Measurements from ENCODE around the gene STRBP. TPM values are rescaled to one million over a fixed set of nuclear protein-coding genes. Genes with fewer than 3 reads are reported as not detected.

STRBP gene
- 87.3 and 101 TPM in 2 replicates for total RNA-seq
- long read RNA-seq, full-length matches to known transcripts: 1 of 24 reads
- long read RNA-seq, partial matches to known transcripts: 15 of 24 reads
- long read RNA-seq, other reads (novel, unspliced or antisense): 8 of 24 reads

- Mint-ChIP-seq H3K27me3 (no peaks in the 10 kb centered on the region), H3K4me1 (ENCODE audit: low read depth) (peaks cover 21% of the 10 kb centered on the region), H3K4me3 (ENCODE audit: low read depth) (peak within 1 kb of the TSS; percentile 73), H3K9me3 (ENCODE audit: low read depth) (no peaks in the 10 kb centered on the region), H3K27ac (peak within 1 kb of the TSS; percentile 80), H3K36me3 (ENCODE audit: insufficient read depth) (no peaks in the 10 kb centered on the region)
- no peak for TF ChIP-seq CTCF (IDR thresholded peaks at IDR 0.05; ENCODE audit: unreplicated experiment)
- peak; percentile 94 for DNase-seq (ENCODE audit: low spot score, unreplicated experiment)
Observed at GRCh38 chr9:123268465-123269259, at the start of gene STRBP. STRBP (minus strand) TSS chr9:123268586; CDS start chr9:123184134, 84,452 bp downstream.

- peaks cover 22% of the 10 kb centered on the region for H3K4me1 Mint-ChIP-seq (ENCODE audit: low read depth)
- no peak for DNase-seq (ENCODE audit: low spot score, unreplicated experiment)
- no peaks in the 10 kb centered on the region for H3K9me3 Mint-ChIP-seq (ENCODE audit: low read depth)
- no peaks in the 10 kb centered on the region for H3K36me3 Mint-ChIP-seq (ENCODE audit: insufficient read depth)
- no peak for TF ChIP-seq CTCF (IDR thresholded peaks at IDR 0.05; ENCODE audit: unreplicated experiment)
- H3K4me3 Mint-ChIP-seq (ENCODE audit: low read depth): no peak overlapping the region
- peaks cover 15% of the 10 kb centered on the region for H3K27me3 Mint-ChIP-seq
- H3K27ac Mint-ChIP-seq: no peak overlapping the region
Observed at GRCh38 chr9:123316053-123316718, 47.8 kb upstream of the STRBP start.

GRCh38 chr9:123315635-123316034 is 47.2 kb upstream of the STRBP start:
- no peak for DNase-seq (ENCODE audit: low spot score, unreplicated experiment)
- Mint-ChIP-seq H3K27ac (no peak overlapping the region), H3K4me3 (ENCODE audit: low read depth) (no peak overlapping the region), H3K36me3 (ENCODE audit: insufficient read depth) (no peaks in the 10 kb centered on the region), H3K27me3 (peaks cover 15% of the 10 kb centered on the region), H3K4me1 (ENCODE audit: low read depth) (peaks cover 25% of the 10 kb centered on the region), H3K9me3 (ENCODE audit: low read depth) (no peaks in the 10 kb centered on the region)
- TF ChIP-seq CTCF (IDR thresholded peaks at IDR 0.05; ENCODE audit: unreplicated experiment): no peak

GRCh38 chr9:123314617-123315016 is 46.2 kb upstream of the STRBP start:
- Mint-ChIP-seq H3K4me3 (ENCODE audit: low read depth) (no peak overlapping the region), H3K27me3 (peaks cover 11% of the 10 kb centered on the region), H3K36me3 (ENCODE audit: insufficient read depth) (no peaks in the 10 kb centered on the region), H3K9me3 (ENCODE audit: low read depth) (no peaks in the 10 kb centered on the region), H3K4me1 (ENCODE audit: low read depth) (peaks cover 19% of the 10 kb centered on the region), H3K27ac (no peak overlapping the region)
- no peak for TF ChIP-seq CTCF (IDR thresholded peaks at IDR 0.05; ENCODE audit: unreplicated experiment)
- DNase-seq (ENCODE audit: low spot score, unreplicated experiment): no peak

- DNase-seq (ENCODE audit: low spot score, unreplicated experiment): no peak
Observed at GRCh38 chr9:123312306-123312877, 44.0 kb upstream of the STRBP start.

More at GRCh38 chr9:123312306-123312877, 44.0 kb upstream of the STRBP start:
- H3K36me3 Mint-ChIP-seq (ENCODE audit: insufficient read depth): no peaks in the 10 kb centered on the region
- H3K27me3 Mint-ChIP-seq: no peaks in the 10 kb centered on the region
- H3K27ac Mint-ChIP-seq: no peak overlapping the region
- no peaks in the 10 kb centered on the region for H3K9me3 Mint-ChIP-seq (ENCODE audit: low read depth)
- no peak for TF ChIP-seq CTCF (IDR thresholded peaks at IDR 0.05; ENCODE audit: unreplicated experiment)
- peaks cover 21% of the 10 kb centered on the region for H3K4me1 Mint-ChIP-seq (ENCODE audit: low read depth)
- H3K4me3 Mint-ChIP-seq (ENCODE audit: low read depth): no peak overlapping the region
